Measurements from ENCODE around the gene STK32B. TPM values are rescaled to one million over a fixed set of nuclear protein-coding genes. Genes with fewer than 3 reads are reported as not detected.
A peak's percentile ranks its signal among the peaks of the same experiment; 100 is the strongest.

STK32B gene
- total and polyA plus RNA-seq, 9 of the 15 experiments (the other 6 are each of a cell fraction or from before 2014, with no cell fraction given): 0.03 to 0.20 (median 0.07) TPM; not detected in 2

DNA sequence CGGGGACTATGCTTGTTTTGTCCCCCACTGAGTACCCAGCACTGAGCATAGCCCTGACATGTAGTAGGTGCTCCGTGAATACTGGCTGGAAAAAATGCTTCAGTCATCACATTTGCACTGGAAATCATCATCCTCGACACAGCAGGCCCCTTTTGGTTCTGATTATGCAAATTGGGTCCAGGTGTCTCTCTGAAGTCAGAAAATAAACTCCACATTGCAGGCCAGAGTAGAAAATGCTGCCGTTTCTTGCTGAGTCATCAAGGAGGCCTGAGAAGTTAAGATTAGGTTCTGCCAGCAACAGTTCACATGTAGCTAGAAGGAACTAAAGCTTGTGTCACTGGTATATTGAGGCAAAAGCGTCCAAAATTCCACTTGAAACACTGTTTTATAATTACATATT lies 15.0 kb upstream of the STK32B start (continued):
- TF ChIP-seq, protein P1, sequence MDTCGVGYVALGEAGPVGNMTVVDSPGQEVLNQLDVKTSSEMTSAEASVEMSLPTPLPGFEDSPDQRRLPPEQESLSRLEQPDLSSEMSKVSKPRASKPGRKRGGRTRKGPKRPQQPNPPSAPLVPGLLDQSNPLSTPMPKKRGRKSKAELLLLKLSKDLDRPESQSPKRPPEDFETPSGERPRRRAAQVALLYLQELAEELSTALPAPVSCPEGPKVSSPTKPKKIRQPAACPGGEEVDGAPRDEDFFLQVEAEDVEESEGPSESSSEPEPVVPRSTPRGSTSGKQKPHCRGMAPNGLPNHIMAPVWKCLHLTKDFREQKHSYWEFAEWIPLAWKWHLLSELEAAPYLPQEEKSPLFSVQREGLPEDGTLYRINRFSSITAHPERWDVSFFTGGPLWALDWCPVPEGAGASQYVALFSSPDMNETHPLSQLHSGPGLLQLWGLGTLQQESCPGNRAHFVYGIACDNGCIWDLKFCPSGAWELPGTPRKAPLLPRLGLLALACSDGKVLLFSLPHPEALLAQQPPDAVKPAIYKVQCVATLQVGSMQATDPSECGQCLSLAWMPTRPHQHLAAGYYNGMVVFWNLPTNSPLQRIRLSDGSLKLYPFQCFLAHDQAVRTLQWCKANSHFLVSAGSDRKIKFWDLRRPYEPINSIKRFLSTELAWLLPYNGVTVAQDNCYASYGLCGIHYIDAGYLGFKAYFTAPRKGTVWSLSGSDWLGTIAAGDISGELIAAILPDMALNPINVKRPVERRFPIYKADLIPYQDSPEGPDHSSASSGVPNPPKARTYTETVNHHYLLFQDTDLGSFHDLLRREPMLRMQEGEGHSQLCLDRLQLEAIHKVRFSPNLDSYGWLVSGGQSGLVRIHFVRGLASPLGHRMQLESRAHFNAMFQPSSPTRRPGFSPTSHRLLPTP (IDR thresholded peaks at IDR 0.05; ENCODE audit: borderline replicate concordance, extremely low read depth, insufficient read length): no peak
- TF ChIP-seq ZNF41 (CRISPR knock-in tag; conservative IDR thresholded peaks at IDR 0.05) (no peak), CAMTA2 (CRISPR knock-in tag; conservative IDR thresholded peaks at IDR 0.05) (no peak), IRF1 (CRISPR knock-in tag; IDR thresholded peaks at IDR 0.05; ENCODE audit: borderline replicate concordance) (no peak), ELK3 (CRISPR knock-in tag; IDR thresholded peaks at IDR 0.05) (no peak), HES1 (IDR thresholded peaks at IDR 0.05; ENCODE audit: low read depth) (peak; percentile 40; the same call in 1 of the 2 replicates), NR4A1 (CRISPR knock-in tag; IDR thresholded peaks at IDR 0.05) (no peak), NR4A1 (tag; IDR thresholded peaks at IDR 0.05) (no peak), ELF2 (CRISPR knock-in tag; IDR thresholded peaks at IDR 0.05) (no peak), TCF7L2 (IDR thresholded peaks at IDR 0.05; ENCODE audit: low read depth, low read length) (no peak)
- TF ChIP-seq, protein P2, sequence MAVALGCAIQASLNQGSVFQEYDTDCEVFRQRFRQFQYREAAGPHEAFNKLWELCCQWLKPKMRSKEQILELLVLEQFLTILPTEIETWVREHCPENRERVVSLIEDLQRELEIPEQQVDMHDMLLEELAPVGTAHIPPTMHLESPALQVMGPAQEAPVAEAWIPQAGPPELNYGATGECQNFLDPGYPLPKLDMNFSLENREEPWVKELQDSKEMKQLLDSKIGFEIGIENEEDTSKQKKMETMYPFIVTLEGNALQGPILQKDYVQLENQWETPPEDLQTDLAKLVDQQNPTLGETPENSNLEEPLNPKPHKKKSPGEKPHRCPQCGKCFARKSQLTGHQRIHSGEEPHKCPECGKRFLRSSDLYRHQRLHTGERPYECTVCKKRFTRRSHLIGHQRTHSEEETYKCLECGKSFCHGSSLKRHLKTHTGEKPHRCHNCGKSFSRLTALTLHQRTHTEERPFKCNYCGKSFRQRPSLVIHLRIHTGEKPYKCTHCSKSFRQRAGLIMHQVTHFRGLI (CRISPR knock-in tag; IDR thresholded peaks at IDR 0.05): no peak
- TF ChIP-seq, protein P3, sequence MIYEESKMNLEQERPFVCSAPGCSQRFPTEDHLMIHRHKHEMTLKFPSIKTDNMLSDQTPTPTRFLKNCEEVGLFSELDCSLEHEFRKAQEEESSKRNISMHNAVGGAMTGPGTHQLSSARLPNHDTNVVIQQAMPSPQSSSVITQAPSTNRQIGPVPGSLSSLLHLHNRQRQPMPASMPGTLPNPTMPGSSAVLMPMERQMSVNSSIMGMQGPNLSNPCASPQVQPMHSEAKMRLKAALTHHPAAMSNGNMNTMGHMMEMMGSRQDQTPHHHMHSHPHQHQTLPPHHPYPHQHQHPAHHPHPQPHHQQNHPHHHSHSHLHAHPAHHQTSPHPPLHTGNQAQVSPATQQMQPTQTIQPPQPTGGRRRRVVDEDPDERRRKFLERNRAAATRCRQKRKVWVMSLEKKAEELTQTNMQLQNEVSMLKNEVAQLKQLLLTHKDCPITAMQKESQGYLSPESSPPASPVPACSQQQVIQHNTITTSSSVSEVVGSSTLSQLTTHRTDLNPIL (CRISPR knock-in tag; IDR thresholded peaks at IDR 0.05): no peak
- TF ChIP-seq, protein P4, sequence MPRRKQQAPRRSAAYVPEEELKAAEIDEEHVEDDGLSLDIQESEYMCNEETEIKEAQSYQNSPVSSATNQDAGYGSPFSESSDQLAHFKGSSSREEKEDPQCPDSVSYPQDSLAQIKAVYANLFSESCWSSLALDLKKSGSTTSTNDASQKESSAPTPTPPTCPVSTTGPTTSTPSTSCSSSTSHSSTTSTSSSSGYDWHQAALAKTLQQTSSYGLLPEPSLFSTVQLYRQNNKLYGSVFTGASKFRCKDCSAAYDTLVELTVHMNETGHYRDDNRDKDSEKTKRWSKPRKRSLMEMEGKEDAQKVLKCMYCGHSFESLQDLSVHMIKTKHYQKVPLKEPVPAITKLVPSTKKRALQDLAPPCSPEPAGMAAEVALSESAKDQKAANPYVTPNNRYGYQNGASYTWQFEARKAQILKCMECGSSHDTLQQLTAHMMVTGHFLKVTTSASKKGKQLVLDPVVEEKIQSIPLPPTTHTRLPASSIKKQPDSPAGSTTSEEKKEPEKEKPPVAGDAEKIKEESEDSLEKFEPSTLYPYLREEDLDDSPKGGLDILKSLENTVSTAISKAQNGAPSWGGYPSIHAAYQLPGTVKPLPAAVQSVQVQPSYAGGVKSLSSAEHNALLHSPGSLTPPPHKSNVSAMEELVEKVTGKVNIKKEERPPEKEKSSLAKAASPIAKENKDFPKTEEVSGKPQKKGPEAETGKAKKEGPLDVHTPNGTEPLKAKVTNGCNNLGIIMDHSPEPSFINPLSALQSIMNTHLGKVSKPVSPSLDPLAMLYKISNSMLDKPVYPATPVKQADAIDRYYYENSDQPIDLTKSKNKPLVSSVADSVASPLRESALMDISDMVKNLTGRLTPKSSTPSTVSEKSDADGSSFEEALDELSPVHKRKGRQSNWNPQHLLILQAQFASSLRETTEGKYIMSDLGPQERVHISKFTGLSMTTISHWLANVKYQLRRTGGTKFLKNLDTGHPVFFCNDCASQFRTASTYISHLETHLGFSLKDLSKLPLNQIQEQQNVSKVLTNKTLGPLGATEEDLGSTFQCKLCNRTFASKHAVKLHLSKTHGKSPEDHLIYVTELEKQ (CRISPR knock-in tag; IDR thresholded peaks at IDR 0.05): no peak
